ENCODE measurements around the gene EIF4H. TPM values are rescaled to one million over a fixed set of nuclear protein-coding genes. Genes with fewer than 3 reads are reported as not detected.

The EIF4H gene
- total RNA-seq, 1 experiment from 2014 or later, result 384 TPM

- RAD21 ChIA-PET (ENCODE audit: low non-redundant PET in 1 of 2, low total read pairs in 2 of 2, uncharacterized antibody in 2 of 2, unreplicated experiment in 2 of 2), result no interaction called here
- no peak for DNase-seq (ENCODE audit: low read depth, low spot score)
- no TSS peak for BruUV-seq (replicated peaks)
- POLR2A ChIA-PET, result no interaction called here
- no peak overlapping the region for H3K4me2 ChIP-seq (ENCODE audit: low read length)
- no peaks in the 10 kb centered on the region for H3K36me3 ChIP-seq (ENCODE audit: control insufficient read depth in 1 of 2, insufficient read depth in 2 of 2, low read length in 2 of 2)
- H3K27me3 ChIP-seq (ENCODE audit: insufficient read depth, low read length), result no peaks in the 10 kb centered on the region
- H3K9ac ChIP-seq (ENCODE audit: low read length), result no peak overlapping the region
- no peak overlapping the region for H2AFZ ChIP-seq (ENCODE audit: low read depth, low read length, poor library complexity, severe bottlenecking)
- peaks cover 6 to 15% of the 10 kb centered on the region in 2 experiments for H3K4me1 ChIP-seq (ENCODE audit: control insufficient read depth in 1 of 2, insufficient read depth in 2 of 2, low read length in 2 of 2)
- no peaks in the 10 kb centered on the region for H3K9me2 ChIP-seq (ENCODE audit: insufficient read depth)
- TF ChIP-seq JUND (IDR thresholded peaks at IDR 0.05) (no peak), EZH2 (IDR thresholded peaks at IDR 0.05) (no peak), ELF1 (IDR thresholded peaks at IDR 0.05; ENCODE audit: borderline replicate concordance, low read depth) (no peak)
- H3K27ac ChIP-seq (ENCODE audit: low read depth, low read length), result no peak overlapping the region
- H3K79me2 ChIP-seq (ENCODE audit: insufficient read depth, low read length), result no peaks in the 10 kb centered on the region
- H3K9me3 ChIP-seq (ENCODE audit: control insufficient read depth in 1 of 2, insufficient read depth in 1 of 2, low read depth in 1 of 2, low read length in 2 of 2), result no peaks in the 10 kb centered on the region
- intact Hi-C loops (cut with micrococcal nuclease), result no loop called here
- no peaks in the 10 kb centered on the region for H4K20me1 ChIP-seq (ENCODE audit: insufficient read depth)
- no peak for ATAC-seq
- CTCF ChIA-PET, result interaction anchor here (0.7 kb wide), 1 partner anchor 1325 kb away, joined by 3 read pairs; no protein-coding TSS in a partner anchor
- H3K4me3 ChIP-seq (replicated peaks in 1 of 2; ENCODE audit: low read depth in 1 of 2, low read length in 2 of 2), result no peak overlapping the region
Measured at GRCh38 chr7:74149071-74149470, 25.1 kb upstream of the EIF4H start.

GRCh38 chr7:74149603-74150002 lies 24.6 kb upstream of the EIF4H start:
- CTCF ChIA-PET, result no interaction called here
- Histone ChIP-seq H3K4me1 (ENCODE audit: control insufficient read depth in 1 of 2, insufficient read depth in 2 of 2, low read length in 2 of 2) (peaks cover 7 to 16% of the 10 kb centered on the region in 2 experiments), H3K9ac (ENCODE audit: low read length) (no peak overlapping the region), H3K9me3 (ENCODE audit: control insufficient read depth in 1 of 2, insufficient read depth in 1 of 2, low read depth in 1 of 2, low read length in 2 of 2) (no peaks in the 10 kb centered on the region), H3K79me2 (ENCODE audit: insufficient read depth, low read length) (no peaks in the 10 kb centered on the region), H3K27ac (ENCODE audit: low read depth, low read length) (no peak overlapping the region), H3K4me2 (ENCODE audit: low read length) (no peak overlapping the region), H3K4me3 (replicated peaks in 1 of 2; ENCODE audit: low read depth in 1 of 2, low read length in 2 of 2) (no peak overlapping the region), H3K36me3 (ENCODE audit: control insufficient read depth in 1 of 2, insufficient read depth in 2 of 2, low read length in 2 of 2) (no peaks in the 10 kb centered on the region), H3K9me2 (ENCODE audit: insufficient read depth) (no peaks in the 10 kb centered on the region), H3K27me3 (ENCODE audit: insufficient read depth, low read length) (no peaks in the 10 kb centered on the region), H4K20me1 (ENCODE audit: insufficient read depth) (no peaks in the 10 kb centered on the region), H2AFZ (ENCODE audit: low read depth, low read length, poor library complexity, severe bottlenecking) (no peak overlapping the region)
- DNase-seq (ENCODE audit: low read depth, low spot score), result no peak
- ATAC-seq, result no peak
- BruUV-seq (replicated peaks), result no TSS peak
- POLR2A ChIA-PET, result no interaction called here
- intact Hi-C loops (cut with micrococcal nuclease), result no loop called here
- RAD21 ChIA-PET (ENCODE audit: low non-redundant PET in 1 of 2, low total read pairs in 2 of 2, uncharacterized antibody in 2 of 2, unreplicated experiment in 2 of 2), result no interaction called here
- TF ChIP-seq, protein P1, sequence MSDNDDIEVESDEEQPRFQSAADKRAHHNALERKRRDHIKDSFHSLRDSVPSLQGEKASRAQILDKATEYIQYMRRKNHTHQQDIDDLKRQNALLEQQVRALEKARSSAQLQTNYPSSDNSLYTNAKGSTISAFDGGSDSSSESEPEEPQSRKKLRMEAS (IDR thresholded peaks at IDR 0.05), result no peak
- no peak for TF ChIP-seq SIN3A (IDR thresholded peaks at IDR 0.05; ENCODE audit: low read depth)
- TF ChIP-seq EZH2phosphoT487 (IDR thresholded peaks at IDR 0.05; ENCODE audit: borderline replicate concordance), result no peak
- TF ChIP-seq ZFX (IDR thresholded peaks at IDR 0.05), result no peak
- no peak for TF ChIP-seq CEBPB (IDR thresholded peaks at IDR 0.05; ENCODE audit: low read depth)
- no peak for TF ChIP-seq YY1 (IDR thresholded peaks at IDR 0.05; ENCODE audit: extremely low read depth, insufficient replicate concordance, low read depth, low read length)
- TF ChIP-seq POLR2AphosphoS5 (IDR thresholded peaks at IDR 0.05; ENCODE audit: low read depth, low read length), result no peak
- TF ChIP-seq ATF3 (IDR thresholded peaks at IDR 0.05), result no peak
- no peak for TF ChIP-seq JUND (IDR thresholded peaks at IDR 0.05)
- TF ChIP-seq CBX3 (IDR thresholded peaks at IDR 0.05; ENCODE audit: low read depth), result no peak
- TF ChIP-seq POLR2A (IDR thresholded peaks at IDR 0.05; ENCODE audit: borderline replicate concordance, extremely low read depth, insufficient read depth, insufficient read length), result no peak
- TF ChIP-seq ELF1 (IDR thresholded peaks at IDR 0.05; ENCODE audit: borderline replicate concordance, low read depth), result no peak
- no peak for TF ChIP-seq EGR1 (IDR thresholded peaks at IDR 0.05; ENCODE audit: low read depth)
- TF ChIP-seq REST (IDR thresholded peaks at IDR 0.05; ENCODE audit: low read depth), result no peak
- no peak for TF ChIP-seq SRF (IDR thresholded peaks at IDR 0.05; ENCODE audit: low read depth)
- TF ChIP-seq SP1 (IDR thresholded peaks at IDR 0.05; ENCODE audit: low read depth), result no peak
- TF ChIP-seq ZNF274 (IDR thresholded peaks at IDR 0.05; ENCODE audit: low read depth, low read length), result no peak

All from HCT116 (cell line).